ENCODE results near the gene SNX30. TPM values are rescaled to one million over a fixed set of nuclear protein-coding genes. Genes with fewer than 3 reads are reported as not detected.

The SNX30 gene
- total RNA-seq, 1 experiment from 2014 or later: 9.0 TPM

Other genes with a start within 250 kb of the SNX30 start
- gene INIP, start 32.6 kb upstream of the SNX30 start, total RNA-seq (2014; rRNA removed; shearing (Covaris generic)): 18.5 and 18.6 TPM in 2 replicates
- gene SLC46A2, start 140.1 kb downstream of the SNX30 start, total RNA-seq (2014; rRNA removed; shearing (Covaris generic)): not detected in 2 replicates